ENCODE measurements around the gene UST.

- TF ChIP-seq SMARCA4 (IDR thresholded peaks at IDR 0.05), result no peak
- peak; percentile 48; the same call in 1 of the 2 replicates for TF ChIP-seq ZNF384 (IDR thresholded peaks at IDR 0.05; ENCODE audit: low read depth, low read length)
- no peak for TF ChIP-seq PKNOX1 (IDR thresholded peaks at IDR 0.05)
- no peak for TF ChIP-seq CHD4 (IDR thresholded peaks at IDR 0.05; ENCODE audit: insufficient read depth, insufficient replicate concordance, low read depth, low read length, poor library complexity, severe bottlenecking)
- no peak for TF ChIP-seq FOSL1 (tag; conservative IDR thresholded peaks at IDR 0.05)
- TF ChIP-seq ZNF639 (CRISPR knock-in tag; conservative IDR thresholded peaks at IDR 0.05 in 1 of 2, IDR thresholded peaks at IDR 0.05 in 1 of 2), result no peak
- TF ChIP-seq ZNF23 (CRISPR knock-in tag; IDR thresholded peaks at IDR 0.05), result no peak
- peak; percentile 22; the same call in 1 of the 2 replicates for TF ChIP-seq BHLHE40 (IDR thresholded peaks at IDR 0.05; ENCODE audit: low read length)
- no peak for TF ChIP-seq RBM34 (IDR thresholded peaks at IDR 0.05; ENCODE audit: borderline replicate concordance, insufficient read depth, low read length)
- TF ChIP-seq E2F3 (CRISPR knock-in tag; IDR thresholded peaks at IDR 0.05), result no peak
- no peak for TF ChIP-seq USF2 (CRISPR knock-in tag; IDR thresholded peaks at IDR 0.05)
- no peak for TF ChIP-seq PHF20 (IDR thresholded peaks at IDR 0.05; ENCODE audit: partially characterized antibody)
Measured at GRCh38 chr6:148746363-148747144, at the start of gene UST.
